ENCODE results near the gene CSAG3. TPM values are rescaled to one million over a fixed set of nuclear protein-coding genes. Genes with fewer than 3 reads are reported as not detected.
A peak's percentile ranks its signal among the peaks of the same experiment; 100 is the strongest.
"Not testable (repeated sequence)": the region's sequence is repeated elsewhere in the genome, so short reads cannot be mapped to it uniquely, and the experiment has no call there.

The CSAG3 gene
- total RNA-seq: 1 to 10 TPM; 1.9 to 6.0 TPM
- polyA plus RNA-seq (ENCODE audit: insufficient read depth, low read depth, low replicate concordance): 6.0 TPM
- long read RNA-seq, donor 1: 0 reads
- long read RNA-seq, donor 2: 0 reads

DNA sequence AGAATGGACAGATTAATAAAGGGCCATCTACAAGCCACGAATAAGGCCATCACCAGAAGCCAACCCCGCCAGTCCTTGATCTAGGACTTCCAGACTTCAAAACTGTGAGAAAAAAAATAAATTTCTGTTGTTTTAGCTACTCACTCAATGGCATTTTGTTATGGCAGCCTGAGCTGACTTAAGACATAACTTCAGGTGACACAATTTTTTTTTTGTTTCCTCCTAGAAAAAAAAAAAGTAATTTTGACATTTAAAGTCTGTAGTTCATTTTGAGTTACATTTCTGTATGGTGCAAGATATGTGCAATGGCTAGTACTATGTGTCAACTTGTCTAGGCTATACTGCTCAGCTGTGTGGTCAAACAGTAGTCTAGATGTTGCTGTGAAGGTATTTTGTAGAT is at the start of gene CSAG3:
Gene CSAG3 (plus strand): TSS at position 301 of the 400 bp plus-strand sequence.
- intact Hi-C loops (cut with DNase I; ENCODE audit: low total_unique reads); DNase-seq; H3K4me1 ChIP-seq; H3K27me3 ChIP-seq; H3K36me3 ChIP-seq (ENCODE audit: low read depth, missing control alignments); H3K4me3 ChIP-seq; H3K27ac ChIP-seq; H3K9me3 ChIP-seq: not testable (repeated sequence)
- no CpG with 5 or more reads among the region's 2 CpGs for WGBS, 2 donors

DNA sequence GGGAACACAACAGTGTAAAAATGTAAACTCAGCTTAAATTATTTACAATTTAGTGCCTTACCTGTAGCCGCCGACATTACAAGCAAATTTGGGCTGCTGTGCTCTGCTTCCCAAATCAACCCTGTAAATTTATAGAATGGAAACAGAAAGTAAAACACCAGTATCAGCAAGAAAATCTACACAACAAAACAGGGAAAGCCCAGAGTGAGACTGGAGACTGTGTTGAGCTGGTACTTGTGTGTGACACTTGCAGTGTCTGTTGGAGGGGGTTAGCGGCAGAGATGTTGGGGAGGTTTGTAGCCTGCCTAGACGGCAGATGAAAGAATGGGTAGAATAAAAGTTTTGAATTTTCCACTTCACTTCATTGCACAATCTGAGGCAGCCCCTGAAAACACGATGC is 45.8 kb upstream of the CSAG3 start:
- H3K4me1 ChIP-seq; H3K27me3 ChIP-seq; H3K4me3 ChIP-seq; H3K27ac ChIP-seq; H3K9me3 ChIP-seq; H3K36me3 ChIP-seq (ENCODE audit: low read depth, missing control alignments); intact Hi-C loops (cut with DNase I; ENCODE audit: low total_unique reads); DNase-seq: not testable (repeated sequence)
- no CpG with 5 or more reads among the region's 5 CpGs for WGBS, 2 donors

DNA sequence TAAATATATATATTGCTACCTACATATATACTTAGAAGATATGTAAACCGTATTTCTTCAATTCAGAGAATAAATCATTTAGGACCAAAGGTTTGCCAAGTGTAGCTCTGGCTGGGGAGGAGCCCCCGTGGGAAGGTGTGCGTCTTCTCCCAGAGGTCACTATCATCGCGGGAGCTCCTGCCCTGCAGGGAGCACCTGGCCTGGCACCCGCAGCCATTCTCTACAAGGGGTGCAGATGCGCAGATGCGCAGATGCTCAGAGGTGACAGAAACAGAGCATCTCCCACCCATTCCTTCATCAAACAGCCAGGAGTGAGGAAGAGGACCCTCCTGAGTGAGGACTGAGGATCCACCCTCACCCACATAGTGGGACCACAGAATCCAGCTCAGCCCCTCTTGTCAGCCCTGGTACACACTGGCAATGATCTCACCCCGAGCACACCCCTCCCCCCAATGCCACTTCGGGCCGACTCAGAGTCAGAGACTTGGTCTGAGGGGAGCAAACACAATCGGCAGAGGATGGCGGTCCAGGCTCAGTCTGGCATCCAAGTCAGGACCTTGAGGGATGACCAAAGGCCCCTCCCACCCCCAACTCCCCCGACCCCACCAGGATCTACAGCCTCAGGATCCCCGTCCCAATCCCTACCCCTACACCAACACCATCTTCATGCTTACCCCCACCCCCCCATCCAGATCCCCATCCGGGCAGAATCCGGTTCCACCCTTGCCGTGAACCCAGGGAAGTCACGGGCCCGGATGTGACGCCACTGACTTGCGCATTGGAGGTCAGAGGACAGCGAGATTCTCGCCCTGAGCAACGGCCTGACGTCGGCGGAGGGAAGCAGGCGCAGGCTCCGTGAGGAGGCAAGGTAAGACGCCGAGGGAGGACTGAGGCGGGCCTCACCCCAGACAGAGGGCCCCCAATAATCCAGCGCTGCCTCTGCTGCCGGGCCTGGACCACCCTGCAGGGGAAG is 44.9 kb upstream of the CSAG3 start, which contains the start of gene MAGEA2B:
Gene MAGEA2B (plus strand): TSS at position 814 of the 973 bp plus-strand sequence. CDS start 2,479 bp downstream, outside the sequence.
- intact Hi-C loops (cut with DNase I; ENCODE audit: low total_unique reads); H3K27ac ChIP-seq; H3K9me3 ChIP-seq; H3K36me3 ChIP-seq (ENCODE audit: low read depth, missing control alignments); H3K4me3 ChIP-seq; H3K4me1 ChIP-seq; DNase-seq; H3K27me3 ChIP-seq: not testable (repeated sequence)
- WGBS, 2 donors: no CpG with 5 or more reads among the region's 35 CpGs

DNA sequence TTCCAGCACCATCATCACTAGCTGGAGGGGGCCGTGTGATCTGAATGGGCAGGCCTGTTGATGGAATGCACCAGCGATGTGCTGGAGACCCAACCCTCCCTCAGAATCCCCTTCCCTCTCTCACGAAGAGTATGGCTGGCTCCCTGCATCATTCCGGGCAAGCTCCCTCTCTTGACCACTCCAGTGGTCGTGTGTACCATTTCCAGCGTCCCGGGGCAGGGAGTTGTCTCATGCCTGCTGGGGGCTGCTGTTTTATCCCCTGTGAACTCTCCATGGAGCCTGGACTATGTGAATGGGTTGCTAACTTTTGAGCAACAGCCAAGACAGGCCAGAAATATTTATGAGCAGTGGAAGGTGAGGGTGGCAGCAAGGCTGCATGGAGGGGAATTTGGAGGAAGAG is 33.6 kb upstream of the CSAG3 start:
- H3K9me3 ChIP-seq: no peaks in the 10 kb centered on the region
- no peaks in the 10 kb centered on the region for H3K4me1 ChIP-seq
- H3K27ac ChIP-seq: no peak overlapping the region
- TF ChIP-seq, protein P1, sequence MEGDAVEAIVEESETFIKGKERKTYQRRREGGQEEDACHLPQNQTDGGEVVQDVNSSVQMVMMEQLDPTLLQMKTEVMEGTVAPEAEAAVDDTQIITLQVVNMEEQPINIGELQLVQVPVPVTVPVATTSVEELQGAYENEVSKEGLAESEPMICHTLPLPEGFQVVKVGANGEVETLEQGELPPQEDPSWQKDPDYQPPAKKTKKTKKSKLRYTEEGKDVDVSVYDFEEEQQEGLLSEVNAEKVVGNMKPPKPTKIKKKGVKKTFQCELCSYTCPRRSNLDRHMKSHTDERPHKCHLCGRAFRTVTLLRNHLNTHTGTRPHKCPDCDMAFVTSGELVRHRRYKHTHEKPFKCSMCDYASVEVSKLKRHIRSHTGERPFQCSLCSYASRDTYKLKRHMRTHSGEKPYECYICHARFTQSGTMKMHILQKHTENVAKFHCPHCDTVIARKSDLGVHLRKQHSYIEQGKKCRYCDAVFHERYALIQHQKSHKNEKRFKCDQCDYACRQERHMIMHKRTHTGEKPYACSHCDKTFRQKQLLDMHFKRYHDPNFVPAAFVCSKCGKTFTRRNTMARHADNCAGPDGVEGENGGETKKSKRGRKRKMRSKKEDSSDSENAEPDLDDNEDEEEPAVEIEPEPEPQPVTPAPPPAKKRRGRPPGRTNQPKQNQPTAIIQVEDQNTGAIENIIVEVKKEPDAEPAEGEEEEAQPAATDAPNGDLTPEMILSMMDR (IDR thresholded peaks at IDR 0.05): no peak
- TF ChIP-seq POLR2A (IDR thresholded peaks at IDR 0.05): no peak
- no peaks in the 10 kb centered on the region for H3K36me3 ChIP-seq (ENCODE audit: low read depth, missing control alignments)
- no peaks in the 10 kb centered on the region for H3K27me3 ChIP-seq
- no peak for DNase-seq
- no peak overlapping the region for H3K4me3 ChIP-seq
- 88 to 93% methylated on average over 4 to 7 of the region's 7 CpGs for WGBS, 2 donors
- intact Hi-C loops (cut with DNase I; ENCODE audit: low total_unique reads): no loop called here

DNA sequence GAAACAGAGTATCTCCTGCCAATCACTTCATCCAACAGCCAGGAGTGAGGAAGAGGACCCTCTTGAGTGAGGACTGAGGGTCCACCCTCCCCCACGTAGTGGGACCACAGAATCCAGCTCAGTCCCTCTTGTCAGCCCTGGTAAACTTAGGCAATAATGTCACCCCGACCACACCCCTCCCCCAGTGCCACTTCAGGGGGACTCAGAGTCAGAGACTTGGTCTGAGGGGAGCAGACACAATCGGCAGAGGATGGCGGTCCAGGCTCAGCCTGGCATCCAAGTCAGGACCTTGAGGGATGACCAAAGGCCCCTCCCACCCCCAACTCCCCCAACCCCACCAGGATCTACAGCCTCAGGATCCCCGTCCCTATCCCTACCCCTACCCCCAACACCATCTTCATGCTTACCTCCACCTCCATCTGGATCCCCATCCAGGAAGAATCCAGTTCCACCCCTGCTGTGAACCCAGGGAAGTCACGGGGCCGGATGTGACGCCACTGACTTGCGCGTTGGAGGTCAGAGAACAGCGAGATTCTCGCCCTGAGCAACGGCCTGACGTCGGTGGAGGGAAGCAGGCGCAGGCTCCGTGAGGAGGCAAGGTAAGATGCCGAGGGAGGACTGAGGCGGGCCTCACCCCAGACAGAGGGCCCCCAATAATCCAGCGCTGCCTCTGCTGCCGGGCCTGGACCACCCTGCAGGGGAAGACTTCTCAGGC is 25.6 kb upstream of the CSAG3 start, which contains the start of the genes CSAG1 and MAGEA12:
Gene CSAG1 (minus strand): TSS at position 461 of the 715 bp plus-strand sequence. CDS start 1,261 bp downstream, outside the sequence.
Gene MAGEA12 (plus strand): TSS at position 497 of the 715 bp plus-strand sequence. CDS start 2,405 bp downstream, outside the sequence.
- intact Hi-C loops (cut with DNase I; ENCODE audit: low total_unique reads): no loop called here
- WGBS, 2 donors: 83 to 90% methylated on average over 4 to 5 of the region's 21 CpGs
- Histone ChIP-seq H3K9me3 (no peaks in the 10 kb centered on the region), H3K27me3 (no peaks in the 10 kb centered on the region), H3K36me3 (ENCODE audit: low read depth, missing control alignments) (no peaks in the 10 kb centered on the region), H3K4me3 (no peak within 1 kb of the TSS), H3K4me1 (no peaks in the 10 kb centered on the region), H3K27ac (no peak within 1 kb of the TSS)
- TF ChIP-seq POLR2A (IDR thresholded peaks at IDR 0.05): no peak
- TF ChIP-seq, protein P1 (IDR thresholded peaks at IDR 0.05): no peak
- DNase-seq: peak; percentile 57

DNA sequence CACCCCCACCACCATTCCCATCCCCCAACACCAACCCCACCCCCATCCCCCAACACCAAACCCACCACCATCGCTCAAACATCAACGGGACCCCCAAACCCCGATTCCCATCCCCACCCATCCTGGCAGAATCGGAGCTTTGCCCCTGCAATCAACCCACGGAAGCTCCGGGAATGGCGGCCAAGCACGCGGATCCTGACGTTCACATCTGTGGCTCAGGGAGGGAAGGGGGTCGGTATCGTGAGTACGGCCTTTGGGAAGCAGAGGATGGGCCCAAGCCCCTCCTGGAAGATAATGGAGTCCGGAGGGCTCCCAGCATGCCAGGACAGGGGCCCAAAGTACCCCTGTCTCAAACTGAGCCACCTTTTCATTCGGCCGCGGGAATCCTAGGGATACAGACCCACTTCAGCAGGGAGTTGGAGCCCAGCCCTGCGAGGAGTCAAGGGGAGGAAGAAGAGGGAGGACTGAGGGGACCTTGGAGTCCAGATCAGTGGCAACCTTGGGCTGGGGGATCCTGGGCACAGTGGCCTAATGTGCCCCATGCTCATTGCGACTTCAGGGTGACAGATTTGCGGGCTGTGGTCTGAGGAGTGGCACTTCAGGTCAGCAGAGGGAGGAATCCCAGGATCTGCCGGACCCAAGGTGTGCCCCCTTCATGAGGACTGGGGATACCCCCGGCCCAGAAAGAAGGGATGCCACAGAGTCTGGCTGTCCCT is 24.7 kb upstream of the CSAG3 start:
- H3K36me3 ChIP-seq (ENCODE audit: low read depth, missing control alignments); H3K9me3 ChIP-seq; H3K27ac ChIP-seq; H3K4me1 ChIP-seq; H3K4me3 ChIP-seq; H3K27me3 ChIP-seq; intact Hi-C loops (cut with DNase I; ENCODE audit: low total_unique reads); DNase-seq: not testable (repeated sequence)
- WGBS, 2 donors: 69 to 87% methylated on average over 9 of the region's 22 CpGs
